Ovary (tissue), 9 donors: Measurements from ENCODE around the gene WDR86. TPM values are rescaled to one million over a fixed set of nuclear protein-coding genes. Genes with fewer than 3 reads are reported as not detected.

ENCODE experiments used
- DNase-seq, 5 donors: peaks; one replicate each; pipeline ENCODE4 v3.0.0-alpha.2; 2019 to 2020
- H3K27ac ChIP-seq, 2 donors: fragments of 200-600 bp; one replicate each; pipeline versions ENCODE4 v1.5.1 to v1.8.0; 2019 to 2022
- H3K27me3 ChIP-seq: fragments of 200-600 bp; one replicate; pipeline ENCODE4 v1.8.0; 2022
- H3K36me3 ChIP-seq: fragments of 200-600 bp; sonication (generic); one replicate; pipeline ENCODE4 v1.5.1; 2019
- H3K4me1 ChIP-seq: one replicate; pipeline ENCODE4 v1.8.1; 2013; ENCODE audit warnings: mild to moderate bottlenecking, moderate library complexity; ENCODE audit not compliant: insufficient read depth
- H3K4me3 ChIP-seq: fragments of 200-600 bp; sonication (generic); one replicate; pipeline ENCODE4 v1.5.1; 2017
- H3K9me3 ChIP-seq, 2 donors: fragments of 200-600 bp in 1 of 2; sonication (generic) in 1 of 2; one replicate each; pipeline versions ENCODE4 v1.5.1 to v1.8.1; 2013 to 2019; ENCODE audit warnings: mild to moderate bottlenecking in 1 of 2, moderate library complexity in 1 of 2
- CTCF ChIP-seq, 3 donors: fragments of 450-650 bp in 2 of 3; fragments of 200-600 bp in 1 of 3; IDR thresholded peaks; one replicate each; pipeline versions ENCODE4 v1.5.1 to v1.8.0; 2016 to 2022; ENCODE audit warnings: antibody characterized with exemption in 3 of 3, mild to moderate bottlenecking in 1 of 3
- EP300 ChIP-seq: sonication (generic); formaldehyde crosslinking; IDR thresholded peaks from one replicate; pipeline ENCODE4 v1.6.1; 2017; ENCODE audit warnings: antibody characterized with exemption
- POLR2A ChIP-seq: fragments of 450-650 bp; IDR thresholded peaks from one replicate; pipeline ENCODE4 v1.6.1; 2017; ENCODE audit warnings: antibody characterized with exemption, mild to moderate bottlenecking, moderate library complexity
- whole genome bisulfite sequencing, 3 donors: extraction: QIAGEN DNeasy Blood & Tissue Kit in 1 of 3; methylation state at CpG; one replicate each; pipeline versions ENCODE4 v1.1.5 to v1.1.7; 2013 to 2017; 5-methylcytosine and 5-hydroxymethylcytosine counted together
- intact Hi-C, 4 donors: fragments of 100-400 bp; cut with DNase I; formaldehyde crosslinking; loops; one replicate each; pipeline versions ENCODE4 v1.11.0 to v1.15.1; 2022 to 2023
- polyA plus RNA-seq, 2 donors: library from polyadenylated mRNA; stranded (reverse); fragments of 200-250 nt in 1 of 2; fragments of 350-450 nt in 1 of 2; fragmentation: Illumina TruSeq in 1 of 2; extraction: RNeasy Lipid Tissue Mini Kit (QIAGEN cat#74804) in 1 of 2; gene quantifications; one replicate each; pipeline ENCODE4 v1.2.3, GENCODE V29; 2013 to 2014
- total RNA-seq, 7 donors: library from RNA; depleted of rRNA in 2 of 7; stranded (reverse); fragments of >200 nt in 2 of 7; fragmentation: NEBNext Ultra II Directional in 3 of 7; extraction: Animal tissue kit (Norgen Biotek cat#: 25700) in 3 of 7; gene quantifications; one replicate each; pipeline versions ENCODE4 v1.1.0 to v1.2.4, GENCODE V29; 2016 to 2023
- donor health status: DM: no; HTN: no; CAD: no; lungs with moderate emphysema.
- donor health status: DM: no; HTN: no; CAD: no.
- donor health status: Bipolar disorder and iron deficiency.
- donor health status: DM: yes; HTN: yes; CAD: no.
- donor health status: DM: no; HTN: no; CAD: no.
- donor health status: DM: yes; HTN: yes; CAD: no.

Gene WDR86
- total and polyA plus RNA-seq, 9 donors, result 0.77 to 43.4 (median 11.1) TPM

- WGBS, 3 donors, result 88 to 97% (median 95%) methylated on average over 5 of the region's 5 CpGs
- peaks cover 5% of the 10 kb centered on the region for H3K4me1 ChIP-seq
- intact Hi-C loops, result no loop called here
- H3K4me3 ChIP-seq, result no peak overlapping the region
- peak in 1 of 5 donors; percentile 37 for DNase-seq
- H3K27me3 ChIP-seq, result no peaks in the 10 kb centered on the region
- H3K27ac ChIP-seq, result peak overlapping the region; percentile 57 to 58
- TF ChIP-seq EP300, result no peak
- TF ChIP-seq POLR2A, result no peak
- no peak for TF ChIP-seq CTCF (IDR thresholded peaks at IDR 0.05)
- no peaks in the 10 kb centered on the region for H3K36me3 ChIP-seq
- H3K9me3 ChIP-seq, result no peaks in the 10 kb centered on the region
These were observed 19.4 kb upstream of the WDR86 start for GRCh38 chr7:151429237-151429559.

- Histone ChIP-seq H3K27me3 (no peaks in the 10 kb centered on the region), H3K27ac (peak overlapping the region; percentile 57 to 58), H3K36me3 (no peaks in the 10 kb centered on the region), H3K4me1 (peaks cover 5% of the 10 kb centered on the region), H3K4me3 (no peak overlapping the region), H3K9me3 (no peaks in the 10 kb centered on the region)
- intact Hi-C loops, result no loop called here
- peak in 4 of 5 donors; percentile 54 to 72 (median 59) for DNase-seq
- WGBS, 3 donors, result 23 to 43% (median 33%) methylated on average over 12 to 13 of the region's 13 CpGs
- TF ChIP-seq CTCF (IDR thresholded peaks at IDR 0.05), result no peak
These were observed 18.8 kb upstream of the WDR86 start for GRCh38 chr7:151428378-151429236.

GRCh38 chr7:151427705-151428377 is 18.0 kb upstream of the WDR86 start:
- Histone ChIP-seq H3K9me3 (no peaks in the 10 kb centered on the region), H3K36me3 (no peaks in the 10 kb centered on the region), H3K4me1 (peaks cover 5% of the 10 kb centered on the region), H3K27ac (peak overlapping the region; percentile 57 to 82), H3K4me3 (no peak overlapping the region), H3K27me3 (no peaks in the 10 kb centered on the region)
- peak in 2 of 5 donors; percentile 12 to 51 for DNase-seq
- intact Hi-C loops, result no loop called here
- TF ChIP-seq CTCF (IDR thresholded peaks at IDR 0.05), result no peak
- TF ChIP-seq POLR2A, result no peak
- no peak for TF ChIP-seq EP300
- WGBS, 3 donors, result 66 to 76% (median 70%) methylated on average over 10 of the region's 10 CpGs

GRCh38 chr7:151426904-151427704 is 17.3 kb upstream of the WDR86 start:
- H3K9me3 ChIP-seq, result no peaks in the 10 kb centered on the region
- whole genome bisulfite sequencing, 3 donors, result 75 to 76% (median 76%) methylated on average over 22 to 23 of the region's 23 CpGs
- peak overlapping the region; percentile 62 to 82 for H3K27ac ChIP-seq
- H3K4me3 ChIP-seq, result no peak overlapping the region
- intact Hi-C loops, result no loop called here
- H3K36me3 ChIP-seq, result no peaks in the 10 kb centered on the region
- H3K27me3 ChIP-seq, result no peaks in the 10 kb centered on the region
- peaks cover 5% of the 10 kb centered on the region for H3K4me1 ChIP-seq
- TF ChIP-seq CTCF (IDR thresholded peaks at IDR 0.05) (no peak), POLR2A (no peak)
- peak in 3 of 5 donors; percentile 45 to 69 (median 55) for DNase-seq
